Left hindlimb (tissue), 1 donor: ENCODE results near the gene ZFHX2.
"Not testable (repeated sequence)": the region's sequence is repeated elsewhere in the genome, so short reads cannot be mapped to it uniquely, and the experiment has no call there.

Experiments
- DNase-seq: peaks from one replicate; pipeline ENCODE4 v3.0.0-alpha.2; 2018

ZFHX2 gene

GRCh38 chr14:23538785-23539184 is 12.8 kb downstream of the ZFHX2 start:
- DNase-seq, result no peak

DNA sequence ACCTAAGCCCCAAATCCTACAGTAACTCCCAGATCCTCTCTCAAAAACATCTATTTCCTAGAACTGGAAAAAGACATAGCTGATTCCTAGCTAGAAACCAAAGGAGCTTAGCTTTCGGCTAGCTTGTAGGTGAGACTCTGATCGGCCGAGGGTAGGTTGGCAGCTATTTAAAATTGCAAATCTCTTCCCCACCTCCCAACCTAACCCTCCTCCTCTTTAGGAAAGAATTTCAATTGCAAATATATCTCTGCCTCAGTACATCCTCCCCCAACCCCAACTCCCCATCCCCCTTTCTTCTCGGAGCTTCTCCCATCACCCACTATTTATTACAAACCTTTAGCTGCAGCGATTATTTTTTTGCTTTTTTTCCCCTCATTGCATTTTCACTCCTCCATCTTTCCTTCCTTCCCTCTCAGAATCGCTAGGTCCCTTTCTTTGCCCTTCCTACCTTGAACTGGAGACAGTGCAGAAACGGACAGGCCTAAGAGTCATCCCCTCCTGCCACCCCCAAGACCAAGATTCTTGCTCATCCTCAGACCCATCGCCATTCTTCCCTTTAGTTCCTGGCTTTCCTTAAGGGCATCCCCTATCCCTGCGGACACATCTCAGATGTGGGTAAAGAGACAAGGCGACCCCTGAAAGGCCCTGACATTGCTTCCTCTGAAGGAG is 13.4 kb downstream of the ZFHX2 start:
- DNase-seq, result no peak

DNA sequence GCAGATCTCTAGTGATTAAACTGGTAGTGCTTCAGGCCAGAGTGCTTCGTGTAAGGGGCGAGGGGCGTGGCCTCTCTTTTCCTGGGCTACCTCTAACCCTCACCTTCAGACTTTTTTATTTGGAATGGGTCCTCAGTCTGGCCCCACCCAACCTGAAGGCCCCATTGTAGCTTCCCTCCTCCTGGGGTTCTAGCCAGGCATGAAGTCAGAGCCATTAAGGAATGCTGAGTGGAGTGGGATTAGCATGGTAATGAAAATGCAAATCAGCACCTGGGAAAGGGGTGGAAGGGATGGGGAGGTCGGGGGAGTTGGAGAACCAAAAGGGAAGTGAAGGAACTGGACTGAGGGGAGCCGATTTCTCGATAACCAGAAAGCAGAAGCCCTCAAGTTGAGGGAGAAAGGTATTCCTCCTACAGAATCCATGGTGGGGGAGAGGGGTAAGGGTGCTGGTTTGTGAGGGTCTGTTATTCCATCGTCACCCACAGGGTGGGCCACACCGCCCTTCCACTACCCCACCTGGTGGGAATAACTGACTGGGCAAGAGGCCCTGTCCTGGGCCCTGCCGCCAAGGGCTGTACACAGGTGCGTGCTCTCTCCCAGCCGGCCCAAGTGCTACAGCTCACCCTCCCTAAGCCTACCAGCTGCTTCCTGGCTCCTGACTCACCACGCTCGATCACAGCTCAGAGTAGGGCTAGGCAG is 14.1 kb downstream of the ZFHX2 start:
- no peak for DNase-seq

DNA sequence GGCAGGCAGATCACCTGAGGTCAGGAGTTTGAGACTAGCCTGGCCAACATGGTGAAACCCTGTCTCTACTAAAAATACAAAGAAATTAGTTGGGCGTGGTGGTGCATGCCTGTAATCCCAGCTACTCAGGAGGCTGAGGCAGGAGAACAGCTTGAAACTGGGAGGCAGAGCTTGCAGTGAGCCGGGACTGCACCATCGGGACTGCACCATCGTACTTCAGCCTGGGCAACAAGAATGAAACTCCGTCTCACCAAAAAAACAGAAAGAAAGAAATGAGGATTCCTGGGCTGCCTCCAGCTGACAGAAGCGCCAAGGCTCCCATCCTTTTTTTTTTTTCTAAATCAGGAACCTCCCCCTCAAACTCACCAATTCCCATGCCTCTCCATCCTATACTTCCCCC is 14.7 kb downstream of the ZFHX2 start:
- not testable (repeated sequence) for DNase-seq

DNA sequence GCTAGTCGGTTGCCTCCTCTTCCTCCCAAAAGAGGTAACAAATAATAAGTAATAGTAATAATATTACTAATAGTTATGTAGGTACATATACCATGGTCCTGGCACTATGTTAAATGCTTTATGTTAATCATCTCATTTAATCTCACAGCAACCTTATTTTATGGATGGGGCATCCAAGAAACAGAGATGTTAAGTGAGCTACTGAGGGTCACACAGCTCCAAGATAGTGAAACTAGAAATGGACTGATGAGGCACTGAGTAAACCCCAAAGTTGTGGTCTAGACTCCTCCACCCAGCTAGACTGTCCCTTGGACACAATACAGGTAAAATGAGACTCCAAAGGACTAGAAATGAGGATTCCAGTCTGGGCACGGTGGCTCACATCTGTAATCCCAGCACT is 15.1 kb downstream of the ZFHX2 start:
- DNase-seq, result no peak

DNA sequence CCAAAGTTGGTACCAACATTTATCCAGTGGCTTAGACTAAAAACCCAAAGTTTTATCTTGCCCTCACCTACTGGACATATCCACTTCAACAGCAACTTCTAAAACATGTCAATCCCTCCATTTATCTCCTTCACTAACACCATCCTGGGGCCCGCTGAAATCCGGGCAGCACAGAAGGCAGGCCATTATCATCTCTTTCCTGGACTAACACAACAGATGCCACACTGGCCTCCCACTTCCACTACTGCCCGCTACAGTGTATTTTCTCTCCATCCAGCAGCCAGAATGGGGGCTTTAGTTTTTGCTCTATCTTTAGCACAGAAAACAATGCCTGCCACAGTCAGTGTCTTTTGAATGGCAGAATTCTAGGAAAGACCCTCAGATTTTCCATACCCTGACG is 15.6 kb downstream of the ZFHX2 start:
- no peak for DNase-seq

- no peak for DNase-seq
These were observed 17.7 kb downstream of the ZFHX2 start for GRCh38 chr14:23533652-23534435.

DNA sequence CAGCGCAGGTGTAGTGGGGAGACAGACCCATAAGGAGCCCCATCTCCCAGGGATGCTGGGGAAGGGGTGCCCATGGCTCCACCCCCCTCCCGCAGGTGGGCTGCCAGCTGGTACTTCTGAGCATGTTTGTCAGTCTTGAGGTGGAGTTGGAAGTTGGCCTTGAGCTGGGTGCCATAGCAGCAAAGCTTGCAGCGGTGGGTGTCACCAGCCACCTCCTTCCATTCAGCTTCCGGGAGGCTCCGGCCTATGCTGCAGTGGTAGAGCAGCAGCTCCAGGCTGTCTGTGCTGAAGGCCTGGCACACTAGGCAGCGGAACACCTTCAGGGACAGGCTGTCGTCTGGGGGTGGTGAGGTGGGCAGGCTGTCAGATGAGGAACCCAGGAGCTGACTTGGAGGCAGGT is 18.9 kb downstream of the ZFHX2 start:
- no peak for DNase-seq

DNA sequence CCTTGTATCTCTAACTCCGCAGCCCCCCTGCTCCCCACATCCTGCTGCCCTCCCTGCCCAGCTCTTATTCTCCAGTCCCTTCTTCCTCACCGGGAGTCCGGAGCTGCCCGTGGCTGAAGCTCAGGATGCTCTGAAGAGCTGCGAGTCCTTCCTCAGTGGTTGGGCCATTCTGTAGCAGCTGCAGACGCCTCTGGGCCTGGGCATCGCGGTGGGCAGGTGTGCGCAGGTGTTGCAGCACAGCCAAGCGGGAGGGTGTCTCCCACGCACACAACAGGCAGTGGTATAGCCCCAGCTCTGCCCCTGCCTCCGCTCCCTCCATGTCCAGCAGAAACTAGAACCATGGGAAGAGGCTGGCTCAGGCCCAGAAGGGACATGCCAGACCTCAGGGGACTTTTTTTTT is 20.2 kb downstream of the ZFHX2 start:
- no peak for DNase-seq

DNA sequence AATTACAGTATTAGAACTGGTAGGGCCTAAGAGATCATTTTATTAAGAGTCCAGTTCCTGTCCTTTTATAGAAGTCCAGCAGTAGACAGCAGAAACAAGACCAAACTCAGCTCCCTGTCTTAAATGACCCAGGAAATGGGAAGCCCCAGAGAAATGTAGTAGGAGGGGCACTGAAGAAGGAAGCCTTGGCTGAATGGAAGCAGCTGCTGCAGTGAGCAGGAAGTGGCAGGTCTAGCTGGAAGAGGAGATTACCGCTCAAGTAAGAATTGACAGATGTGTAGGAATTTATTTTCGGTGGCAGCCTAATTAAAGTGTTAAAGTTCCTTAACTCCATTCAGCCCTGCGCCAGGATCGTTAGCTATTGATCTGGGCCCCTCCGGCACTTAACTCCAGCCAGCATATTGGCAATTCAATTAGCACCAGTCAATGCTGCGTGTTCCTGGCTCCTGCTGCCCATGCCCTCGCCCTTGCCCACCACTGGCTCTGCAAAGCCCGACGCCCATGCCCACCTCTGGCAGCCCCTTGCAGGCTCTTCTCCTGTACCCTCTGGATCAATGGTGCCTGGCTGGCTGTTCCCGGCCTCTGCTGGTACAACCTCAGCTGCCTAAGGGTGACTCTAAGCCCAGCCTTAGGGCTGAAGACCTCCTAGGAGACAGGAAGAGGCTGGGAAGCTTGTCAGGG is 21.1 kb downstream of the ZFHX2 start:
- DNase-seq, result no peak

GRCh38 chr14:23529016-23529415 is 22.5 kb downstream of the ZFHX2 start:
- no peak for DNase-seq

- no peak for DNase-seq
These were observed 23.0 kb downstream of the ZFHX2 start for GRCh38 chr14:23528555-23528954.

- DNase-seq, result no peak
These were observed 26.0 kb downstream of the ZFHX2 start for GRCh38 chr14:23525611-23526010.

GRCh38 chr14:23524954-23525353 is 26.6 kb downstream of the ZFHX2 start:
- DNase-seq, result no peak

DNA sequence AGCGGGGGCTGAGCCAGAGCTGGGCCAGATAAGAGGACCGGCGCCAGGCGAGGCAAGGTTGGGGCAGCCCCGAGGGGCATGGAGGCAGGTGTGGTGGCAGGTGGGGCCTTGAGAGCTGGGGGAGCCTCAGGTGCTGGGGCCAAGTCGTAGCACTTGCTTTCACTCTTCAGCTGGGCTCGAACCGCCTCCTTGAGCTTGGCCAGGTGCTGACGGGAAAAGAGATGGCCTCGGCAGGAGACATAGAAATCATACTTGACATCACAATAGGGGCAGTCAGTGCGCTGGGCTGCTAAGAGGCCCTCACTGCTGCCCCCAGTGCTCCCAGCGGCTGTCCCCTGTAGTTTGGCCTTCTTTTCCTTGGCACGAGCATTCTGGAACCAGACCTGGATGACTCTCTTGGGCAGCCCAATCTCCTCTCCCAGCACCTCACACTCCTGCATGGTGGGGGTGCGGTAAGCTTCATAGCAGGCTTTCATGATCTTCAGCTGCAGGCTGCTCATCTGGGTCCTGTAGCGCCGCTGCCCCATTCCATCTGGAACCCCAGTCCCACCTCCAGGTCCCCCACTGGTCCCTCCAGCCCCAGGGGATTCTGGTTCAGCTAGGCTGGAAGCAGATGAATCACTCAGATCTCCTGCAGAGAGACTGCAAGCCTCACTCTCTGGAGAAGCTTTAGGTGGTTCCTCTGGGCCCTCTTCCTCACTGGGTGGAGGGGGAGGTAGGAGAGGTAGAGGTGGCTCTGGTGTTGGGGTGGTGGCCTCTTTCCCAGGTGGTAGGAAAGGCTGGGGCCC is 28.1 kb downstream of the ZFHX2 start:
- no peak for DNase-seq

- DNase-seq, result no peak
These were observed 28.8 kb downstream of the ZFHX2 start for GRCh38 chr14:23522643-23523198.

- no peak for DNase-seq
These were observed 29.6 kb downstream of the ZFHX2 start for GRCh38 chr14:23521785-23522640.

- no peak for DNase-seq
These were observed 30.5 kb downstream of the ZFHX2 start for GRCh38 chr14:23520899-23521533.

GRCh38 chr14:23518709-23519108 is 32.9 kb downstream of the ZFHX2 start:
- no peak for DNase-seq

- DNase-seq, result no peak
These were observed 33.8 kb downstream of the ZFHX2 start for GRCh38 chr14:23517650-23518326.
